ENCODE measurements around the gene RBM38. TPM values are rescaled to one million over a fixed set of nuclear protein-coding genes. Genes with fewer than 3 reads are reported as not detected.

The RBM38 gene
- total and polyA plus RNA-seq, 8 donors, result 16.8 to 29.5 (median 19.9) TPM

DNA sequence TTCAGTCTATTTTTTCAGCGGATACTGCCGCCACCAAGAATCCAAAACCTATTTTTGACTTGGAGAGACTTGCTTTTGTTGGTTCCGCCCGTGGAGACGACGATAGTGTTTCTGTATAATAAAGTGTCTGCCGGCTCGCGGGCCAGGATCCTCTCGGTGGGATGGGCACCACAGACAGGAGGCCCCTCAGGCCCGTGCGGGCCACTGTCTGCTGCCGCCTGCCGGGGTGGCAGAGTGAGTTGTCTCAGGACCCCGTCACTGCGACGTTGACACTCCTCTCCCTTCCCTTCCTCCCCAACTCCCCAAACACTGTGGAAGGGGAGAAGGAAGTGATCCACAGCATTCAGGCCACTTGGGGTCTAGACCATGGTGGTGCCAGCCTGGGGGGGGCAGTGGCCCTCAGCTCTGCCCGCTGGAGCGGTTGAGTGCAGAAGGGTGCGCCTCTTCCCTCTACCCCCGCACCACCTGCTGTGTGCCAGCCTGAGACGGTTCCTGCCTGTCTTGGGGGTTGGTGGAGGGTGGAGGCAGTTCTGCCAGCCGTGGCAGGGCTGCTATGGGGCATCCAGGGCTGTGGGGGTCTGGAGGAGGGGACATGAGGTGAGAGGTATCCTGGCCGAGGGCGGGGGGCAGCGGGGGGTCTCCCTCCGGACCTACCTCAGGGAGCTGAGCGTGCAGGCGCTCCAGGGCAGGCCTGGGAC lies 17.5 kb downstream of the RBM38 start:
- DNase-seq, result peak in 1 of 4 donors; percentile 51
- H3K36me3 ChIP-seq, result peaks cover 0 to 69% of the 10 kb centered on the region in 2 donors

DNA sequence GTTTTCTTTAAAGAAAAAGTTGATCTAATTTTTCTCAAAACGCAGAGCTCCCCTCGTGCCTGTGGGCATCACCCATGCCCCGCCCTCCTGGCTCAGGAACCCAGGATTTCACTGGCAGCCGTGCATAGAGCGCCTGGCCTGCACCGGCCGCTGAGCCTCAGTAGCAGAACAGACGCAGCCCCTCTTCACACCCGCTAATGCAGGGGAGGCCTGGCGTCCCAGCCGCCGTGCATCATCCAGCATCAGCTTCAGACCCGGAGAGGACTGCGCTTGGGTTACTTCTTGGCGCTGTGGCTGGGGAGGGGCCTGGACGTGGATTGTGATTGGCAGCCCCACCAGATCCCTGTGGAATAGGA lies 18.1 kb downstream of the RBM38 start:
- Histone ChIP-seq H3K27me3 (no peaks in the 10 kb centered on the region), H3K36me3 (peaks cover 0 to 63% of the 10 kb centered on the region in 2 donors), H3K9me3 (no peaks in the 10 kb centered on the region), H3K4me3 (no peak overlapping the region), H3K27ac (no peak overlapping the region), H3K4me1 (no peaks in the 10 kb centered on the region)
- DNase-seq (peak in 1 of 4 donors; percentile 45), ATAC-seq (no peak)
- intact Hi-C loops (cut with DNase I), result no loop called here
- TF ChIP-seq, protein P1, sequence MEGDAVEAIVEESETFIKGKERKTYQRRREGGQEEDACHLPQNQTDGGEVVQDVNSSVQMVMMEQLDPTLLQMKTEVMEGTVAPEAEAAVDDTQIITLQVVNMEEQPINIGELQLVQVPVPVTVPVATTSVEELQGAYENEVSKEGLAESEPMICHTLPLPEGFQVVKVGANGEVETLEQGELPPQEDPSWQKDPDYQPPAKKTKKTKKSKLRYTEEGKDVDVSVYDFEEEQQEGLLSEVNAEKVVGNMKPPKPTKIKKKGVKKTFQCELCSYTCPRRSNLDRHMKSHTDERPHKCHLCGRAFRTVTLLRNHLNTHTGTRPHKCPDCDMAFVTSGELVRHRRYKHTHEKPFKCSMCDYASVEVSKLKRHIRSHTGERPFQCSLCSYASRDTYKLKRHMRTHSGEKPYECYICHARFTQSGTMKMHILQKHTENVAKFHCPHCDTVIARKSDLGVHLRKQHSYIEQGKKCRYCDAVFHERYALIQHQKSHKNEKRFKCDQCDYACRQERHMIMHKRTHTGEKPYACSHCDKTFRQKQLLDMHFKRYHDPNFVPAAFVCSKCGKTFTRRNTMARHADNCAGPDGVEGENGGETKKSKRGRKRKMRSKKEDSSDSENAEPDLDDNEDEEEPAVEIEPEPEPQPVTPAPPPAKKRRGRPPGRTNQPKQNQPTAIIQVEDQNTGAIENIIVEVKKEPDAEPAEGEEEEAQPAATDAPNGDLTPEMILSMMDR (IDR thresholded peaks at IDR 0.05), result no peak

More for the DNA sequence above, 17.5 kb downstream of the RBM38 start:
- Histone ChIP-seq H3K27me3 (no peaks in the 10 kb centered on the region), H3K4me1 (peaks cover 0 to under 1% of the 10 kb centered on the region in 2 donors), H3K4me3 (no peak overlapping the region), H3K27ac (no peak overlapping the region), H3K9me3 (no peaks in the 10 kb centered on the region)
- intact Hi-C loops (cut with DNase I), result no loop called here
- TF ChIP-seq, protein P1 (IDR thresholded peaks at IDR 0.05), result no peak
- no peak for ATAC-seq

- intact Hi-C loops (cut with DNase I), result no loop called here
- no peak overlapping the region for H3K4me3 ChIP-seq
- no peak for DNase-seq
- TF ChIP-seq, protein P1 (IDR thresholded peaks at IDR 0.05), result no peak
- ATAC-seq, result no peak
- H3K27me3 ChIP-seq, result no peaks in the 10 kb centered on the region
- H3K27ac ChIP-seq, result no peak overlapping the region
- no peaks in the 10 kb centered on the region for H3K9me3 ChIP-seq
- peaks cover 0 to 58% of the 10 kb centered on the region in 2 donors for H3K36me3 ChIP-seq
- H3K4me1 ChIP-seq, result no peaks in the 10 kb centered on the region
These were observed 18.6 kb downstream of the RBM38 start for GRCh38 chr20:57409672-57410397.

DNA sequence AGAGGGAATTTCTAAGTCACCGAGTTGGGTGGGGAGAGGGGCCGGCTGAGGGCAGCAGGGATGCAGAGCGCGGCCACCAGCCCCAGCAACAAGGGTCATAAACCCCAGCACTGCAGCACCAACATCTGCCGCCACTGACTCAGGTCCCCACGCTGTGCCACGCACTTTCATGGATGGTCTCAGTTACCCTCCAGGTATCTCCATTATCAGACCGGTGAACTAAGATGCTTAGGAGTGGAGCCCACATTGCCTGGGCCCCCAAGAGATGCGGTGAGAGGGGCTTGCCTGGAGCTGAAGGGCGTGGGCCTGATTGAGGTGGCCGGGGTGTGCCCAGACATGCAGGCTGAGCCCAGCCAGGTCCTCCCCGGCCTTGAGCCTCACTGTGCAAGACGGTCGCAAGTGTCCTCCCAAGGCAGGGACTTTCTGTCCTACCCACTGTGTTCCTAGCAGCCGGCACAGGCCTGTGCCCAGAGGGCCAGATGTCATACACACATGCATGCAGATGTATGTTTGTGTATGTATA lies 19.3 kb downstream of the RBM38 start:
- Histone ChIP-seq H3K36me3 (peaks cover 0 to 52% of the 10 kb centered on the region in 2 donors), H3K4me1 (no peaks in the 10 kb centered on the region), H3K27ac (no peak overlapping the region), H3K4me3 (no peak overlapping the region), H3K27me3 (no peaks in the 10 kb centered on the region), H3K9me3 (no peaks in the 10 kb centered on the region)
- no peak for ATAC-seq
- DNase-seq, result peak in 1 of 4 donors; percentile 42
- TF ChIP-seq, protein P1 (IDR thresholded peaks at IDR 0.05), result no peak
- intact Hi-C loops (cut with DNase I), result no loop called here

DNA sequence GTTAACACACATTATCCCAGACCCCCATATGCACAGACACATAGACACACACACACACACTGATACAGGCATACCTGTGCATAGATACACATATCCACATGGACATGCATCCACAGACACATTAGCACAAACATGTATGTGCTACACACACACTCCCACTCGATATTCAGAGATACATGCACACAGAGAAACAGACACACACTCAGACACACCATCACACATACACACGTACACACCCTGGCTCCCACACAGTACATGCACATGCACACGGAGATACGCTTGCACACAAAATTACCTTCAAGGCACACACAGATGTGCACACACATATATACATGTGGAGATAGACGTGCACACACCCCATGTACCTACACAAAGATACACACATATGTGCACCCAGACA lies 19.7 kb downstream of the RBM38 start:
- Histone ChIP-seq H3K27ac (no peak overlapping the region), H3K36me3 (peaks cover 0 to 47% of the 10 kb centered on the region in 2 donors), H3K9me3 (no peaks in the 10 kb centered on the region), H3K4me3 (no peak overlapping the region), H3K27me3 (no peaks in the 10 kb centered on the region), H3K4me1 (no peaks in the 10 kb centered on the region)
- no peak for DNase-seq
- intact Hi-C loops (cut with DNase I), result no loop called here
- ATAC-seq, result no peak
- TF ChIP-seq, protein P1 (IDR thresholded peaks at IDR 0.05), result no peak

All from left lung (tissue), 10 donors.